PC-9 (cell line): ENCODE data around the gene SP140.

Source experiments
- CTCF ChIP-seq: fragments of 200-600 bp; sonication (generic); conservative IDR thresholded peaks from 2 replicates; pipeline ENCODE4 v1.6.1; 2017; ENCODE audit warnings: mixed run types, antibody characterized with exemption, mild to moderate bottlenecking, moderate library complexity
- EZH2 ChIP-seq: fragments of 200-600 bp; sonication (generic); IDR thresholded peaks from 2 replicates; pipeline ENCODE4 v1.8.0; 2017; ENCODE audit warnings: antibody characterized with exemption, low read depth

- TF ChIP-seq CTCF = no peak
- no peak for TF ChIP-seq EZH2
Measured at GRCh38 chr2:230258483-230258882, 32.9 kb downstream of the SP140 start.
